ENCODE data around the gene PACSIN3.

- no peak for TF ChIP-seq CTCF (IDR thresholded peaks at IDR 0.05; ENCODE audit: low read length)
- no peak for TF ChIP-seq EZH2 (optimal IDR thresholded peaks at IDR 0.05; ENCODE audit: low read depth, low read length)
- TF ChIP-seq EZH2phosphoT487 (IDR thresholded peaks at IDR 0.05; ENCODE audit: low read length): no peak
Measured at GRCh38 chr11:47183969-47184368, 2.3 kb downstream of the PACSIN3 start.

Data from MM.1S (cell line).